Adipose tissue (tissue), 3 donors: ENCODE results near the gene PIGM. TPM values are rescaled to one million over a fixed set of nuclear protein-coding genes. Genes with fewer than 3 reads are reported as not detected.
"Not testable (repeated sequence)": the region's sequence is repeated elsewhere in the genome, so short reads cannot be mapped to it uniquely, and the experiment has no call there.

ENCODE experiments used
- H3K27ac ChIP-seq: one replicate; pipeline ENCODE4 v1.5.1; 2013; ENCODE audit warnings: low read depth, low read length
- WGBS, 3 donors: extraction: QIAGEN DNeasy Blood & Tissue Kit; methylation state at CpG; one replicate each; pipeline ENCODE4 v1.1.7; 2013; 5-methylcytosine and 5-hydroxymethylcytosine counted together
- polyA plus RNA-seq, 3 donors: library from polyadenylated mRNA; stranded (reverse); fragments of 200-250 nt; gene quantifications; one replicate each; pipeline ENCODE4 v1.2.3, GENCODE V29; 2013
- donor health status: healthy with polysubstance abuse.
- donor health status: Bipolar disorder and iron deficiency.
- donor health status: healthy.

The PIGM gene
- polyA plus RNA-seq, 3 donors, result 0.90 to 4.1 (median 2.4) TPM

GRCh38 chr1:160063176-160063575 lies 31.4 kb upstream of the PIGM start:
- WGBS, 3 donors, result 75 to 95% (median 83%) methylated on average over 5 of the region's 5 CpGs
- no peak overlapping the region for H3K27ac ChIP-seq

DNA sequence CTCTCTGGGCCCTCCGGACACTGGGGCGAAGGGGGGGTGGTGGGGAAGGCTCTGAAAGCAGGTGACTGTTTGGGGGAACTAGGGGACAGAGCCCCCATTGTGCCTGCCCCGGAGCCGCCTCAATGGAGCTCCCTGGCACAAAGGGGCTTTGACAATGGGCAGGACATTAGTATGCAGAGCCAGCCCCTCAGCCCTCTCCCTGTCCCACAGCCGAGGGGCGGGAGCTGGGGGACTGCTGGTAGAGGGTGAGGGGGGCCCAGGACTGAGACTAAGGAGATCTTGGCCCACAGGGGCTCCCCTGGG lies 30.4 kb upstream of the PIGM start:
- WGBS, 3 donors, result 67 to 86% (median 76%) methylated on average over 6 of the region's 6 CpGs
- H3K27ac ChIP-seq, result no peak overlapping the region

GRCh38 chr1:160061369-160062229 lies 29.8 kb upstream of the PIGM start:
- 51 to 77% (median 66%) methylated on average over 13 to 15 of the region's 15 CpGs for WGBS, 3 donors
- H3K27ac ChIP-seq, result no peak overlapping the region

DNA sequence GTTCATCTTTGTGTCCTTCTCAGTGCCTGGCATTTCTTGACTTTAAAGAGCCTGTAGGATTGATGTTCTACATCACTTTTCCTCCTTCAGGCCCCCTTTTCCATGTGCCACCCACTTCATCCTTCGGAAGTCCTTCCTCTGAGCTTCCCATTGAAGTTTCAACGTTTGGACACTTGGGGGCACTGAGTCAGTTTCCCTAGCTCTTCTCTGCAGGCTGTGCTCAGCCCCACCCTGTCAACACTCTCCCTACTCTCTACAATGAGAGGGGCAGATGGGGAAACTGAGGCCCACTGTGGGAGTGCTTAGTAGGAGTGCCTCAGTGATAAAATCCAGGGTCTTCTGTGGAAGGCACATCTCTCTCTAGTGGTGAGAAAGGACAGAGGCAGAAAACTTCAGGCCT lies 26.3 kb upstream of the PIGM start:
- 36 to 48% (median 45%) methylated on average over 2 of the region's 2 CpGs for WGBS, 3 donors
- no peak overlapping the region for H3K27ac ChIP-seq

DNA sequence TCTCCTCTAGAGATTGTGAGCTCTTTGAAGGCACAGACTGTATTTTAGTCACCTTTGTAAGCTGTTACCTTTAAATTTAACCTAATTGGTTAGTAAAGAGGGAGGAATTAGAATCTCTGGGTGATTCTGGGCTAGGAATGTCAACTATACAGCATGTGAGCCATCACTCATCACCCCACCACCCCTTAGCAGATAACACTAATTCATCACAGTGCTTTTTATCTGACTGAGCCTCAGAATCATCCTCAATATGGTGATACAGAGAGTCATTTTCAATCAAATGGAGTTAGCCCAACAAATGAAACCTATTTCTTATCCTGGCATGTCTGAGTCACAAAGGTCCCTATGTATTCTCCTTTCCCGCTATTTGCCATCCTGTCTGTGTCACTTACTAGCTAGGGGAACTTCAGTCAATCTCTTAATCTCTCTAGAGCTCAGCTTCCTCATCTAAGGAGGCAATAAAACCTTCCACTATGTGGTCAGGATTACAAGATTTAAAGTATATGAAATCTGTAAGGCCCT lies 24.9 kb upstream of the PIGM start:
- WGBS, 3 donors, result 69 to 93% (median 78%) methylated on average over 1 of the region's 1 CpG
- H3K27ac ChIP-seq, result no peak overlapping the region

- H3K27ac ChIP-seq, result no peak overlapping the region
- 47 to 71% (median 66%) methylated on average over 7 of the region's 7 CpGs for WGBS, 3 donors
These were observed 22.0 kb upstream of the PIGM start for GRCh38 chr1:160053548-160054365.

- WGBS, 3 donors, result 52 to 68% (median 64%) methylated on average over 6 of the region's 6 CpGs
These were observed 21.1 kb upstream of the PIGM start for GRCh38 chr1:160052936-160053335.

GRCh38 chr1:160050619-160051018 lies 18.8 kb upstream of the PIGM start:
- 76 to 83% (median 82%) methylated on average over 1 of the region's 1 CpG for WGBS, 3 donors

More at GRCh38 chr1:160052936-160053335, 21.1 kb upstream of the PIGM start:
- no peak overlapping the region for H3K27ac ChIP-seq

GRCh38 chr1:160050182-160050581 lies 18.4 kb upstream of the PIGM start:
- H3K27ac ChIP-seq, result not testable (repeated sequence)
- 75 to 92% (median 77%) methylated on average over 2 of the region's 2 CpGs for WGBS, 3 donors

More at GRCh38 chr1:160050619-160051018, 18.8 kb upstream of the PIGM start:
- H3K27ac ChIP-seq, result no peak overlapping the region

GRCh38 chr1:160049101-160049500 lies 17.3 kb upstream of the PIGM start:
- H3K27ac ChIP-seq, result no peak overlapping the region
- 78 to 91% (median 89%) methylated on average over 3 of the region's 3 CpGs for WGBS, 3 donors

GRCh38 chr1:160048335-160048734 lies 16.5 kb upstream of the PIGM start:
- no peak overlapping the region for H3K27ac ChIP-seq

DNA sequence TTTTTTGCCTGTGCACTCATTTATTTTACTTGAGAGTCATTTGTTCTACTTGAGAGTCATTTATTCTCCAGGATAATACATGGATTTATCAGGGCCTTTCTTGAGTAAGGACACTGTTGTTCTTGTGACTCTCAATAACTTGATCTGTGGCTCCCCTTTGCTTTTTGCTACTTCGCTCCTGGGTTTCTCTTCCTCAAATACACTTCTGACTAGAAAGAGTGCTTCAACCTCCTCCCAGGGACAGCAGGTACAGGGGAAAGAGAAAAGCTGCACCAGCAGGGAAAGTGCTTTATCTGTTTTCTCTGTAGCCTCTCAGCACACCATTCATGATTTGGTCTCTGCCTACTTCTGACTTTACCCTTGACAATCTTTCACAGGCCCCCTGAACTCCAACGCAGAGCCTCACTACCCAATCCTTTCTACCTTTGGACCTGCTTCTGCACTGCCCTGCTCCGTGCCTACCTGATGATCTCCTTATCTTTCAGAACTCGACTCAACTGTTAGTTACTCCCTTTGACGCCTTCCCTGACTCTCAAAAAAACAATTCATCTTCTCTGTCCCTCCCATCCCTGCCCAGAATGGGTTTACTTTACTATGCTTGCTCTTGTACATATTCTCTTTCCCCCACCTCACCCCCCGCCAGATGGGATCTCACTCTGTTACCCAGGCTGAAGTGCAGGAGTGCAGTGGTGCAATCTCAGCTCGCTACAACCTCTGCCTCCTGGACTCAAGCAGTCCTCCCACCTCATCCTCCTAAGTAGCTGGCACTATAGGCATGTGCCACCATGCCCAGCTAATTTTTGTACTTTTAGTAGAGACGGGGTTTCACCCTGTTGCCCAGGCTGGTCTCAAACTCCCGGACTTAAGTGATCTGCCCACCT lies 15.6 kb upstream of the PIGM start:
- WGBS, 3 donors, result 62 to 75% (median 71%) methylated on average over 9 of the region's 9 CpGs
- H3K27ac ChIP-seq, result no peak overlapping the region

- 4 to 6% (median 4%) methylated on average over 11 of the region's 11 CpGs for WGBS, 3 donors
These were observed 14.8 kb upstream of the PIGM start for GRCh38 chr1:160046494-160047110.

DNA sequence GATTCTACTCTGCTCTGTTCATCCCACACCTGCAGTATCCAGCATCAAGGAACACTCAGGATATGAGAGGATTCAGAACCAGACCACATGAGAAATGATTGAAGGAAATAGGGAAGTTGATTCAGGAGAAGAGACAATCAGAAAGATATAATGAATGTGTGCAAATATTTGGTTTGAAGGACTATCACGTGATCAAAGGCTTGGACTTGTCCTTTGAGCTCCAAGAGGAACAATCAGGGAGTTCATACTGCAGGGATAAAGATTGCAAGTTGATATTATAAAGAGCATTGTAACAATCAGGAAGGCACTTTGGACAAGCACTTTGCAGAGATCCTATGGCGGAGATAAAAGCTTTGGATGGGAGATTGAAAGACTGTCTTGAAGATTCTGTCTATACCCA lies 13.9 kb upstream of the PIGM start:
- 54 to 71% (median 68%) methylated on average over 2 of the region's 2 CpGs for WGBS, 3 donors
- H3K27ac ChIP-seq, result no peak overlapping the region

More at GRCh38 chr1:160046494-160047110, 14.8 kb upstream of the PIGM start:
- H3K27ac ChIP-seq, result no peak overlapping the region

DNA sequence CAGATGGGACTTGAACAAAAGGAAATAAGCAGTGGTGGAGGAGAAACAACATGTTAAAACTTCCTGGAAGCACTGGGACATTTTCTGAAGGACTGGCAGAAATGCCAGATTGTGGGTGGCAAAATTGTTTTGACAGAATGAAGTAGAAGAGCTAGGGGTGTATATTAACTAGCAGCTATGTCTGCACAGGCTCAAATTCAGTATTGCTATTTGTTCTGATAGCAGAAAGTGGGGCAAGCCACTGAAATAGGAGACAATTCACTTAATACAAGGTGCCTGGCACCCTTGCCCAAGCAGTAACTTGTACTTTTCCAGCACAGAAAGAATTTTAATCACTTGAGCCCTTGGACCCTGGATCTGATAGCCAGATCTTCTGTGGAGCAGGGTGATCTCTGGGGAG lies 11.8 kb upstream of the PIGM start:
- no peak overlapping the region for H3K27ac ChIP-seq

GRCh38 chr1:160040476-160040875 lies 8.7 kb upstream of the PIGM start:
- WGBS, 3 donors, result 88 to 92% (median 88%) methylated on average over 1 of the region's 1 CpG
- H3K27ac ChIP-seq, result no peak overlapping the region

GRCh38 chr1:160032165-160032820 lies 503 bp upstream of the PIGM start:
- 1 to 2% (median 1%) methylated on average over 18 of the region's 18 CpGs for WGBS, 3 donors
- H3K27ac ChIP-seq, result no peak overlapping the region
